Measurements from ENCODE around the gene OGN.

OGN gene

GRCh38 chr9:92408747-92409478 is 4.5 kb upstream of the OGN start:
- intact Hi-C loops (cut with DNase I): no loop called here
- no peak for DNase-seq

DNA sequence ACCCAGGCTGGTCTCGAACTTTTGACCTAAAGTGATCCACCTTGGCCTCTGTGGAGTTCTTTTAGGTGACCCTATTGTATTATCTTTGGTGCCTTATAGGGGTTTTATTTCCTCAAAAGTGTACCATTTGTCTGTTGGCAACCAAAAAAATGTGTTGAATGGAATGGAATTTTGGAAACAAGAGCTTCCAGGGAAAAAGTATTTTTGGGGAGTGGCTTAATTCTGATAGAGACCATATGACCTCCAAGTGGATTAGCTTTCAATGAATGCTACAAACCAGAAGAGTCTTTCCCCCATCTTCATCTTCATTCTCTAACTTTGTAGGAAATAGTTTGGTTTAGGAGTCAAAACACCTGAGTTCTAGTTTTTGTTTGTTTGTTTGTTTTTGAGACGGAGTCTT is 3.4 kb upstream of the OGN start:
- DNase-seq: no peak
- intact Hi-C loops (cut with DNase I): no loop called here

DNA sequence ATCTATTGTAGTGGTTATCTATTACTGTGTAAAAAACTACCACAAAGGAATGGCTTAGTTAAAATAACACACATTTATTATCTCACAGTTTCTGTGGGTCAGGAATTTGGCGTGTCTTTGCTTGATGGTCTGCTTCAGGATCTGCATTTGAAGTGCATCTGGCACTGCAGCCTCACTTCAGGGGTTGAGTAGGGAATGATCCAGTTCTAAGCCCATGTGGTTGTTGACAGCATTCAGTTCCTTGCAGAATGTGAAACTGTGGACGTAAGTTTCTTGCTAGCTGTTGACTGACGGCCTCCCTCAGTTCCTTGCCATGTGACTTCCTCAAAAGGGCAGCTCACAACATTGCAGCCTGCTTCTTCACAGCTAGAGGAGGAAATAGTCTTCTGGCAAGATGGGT is 2.1 kb upstream of the OGN start:
- peak in 30 of 42 donors; percentile 6 to 59 (median 24) for DNase-seq
- intact Hi-C loops (cut with DNase I): no loop called here

DNA sequence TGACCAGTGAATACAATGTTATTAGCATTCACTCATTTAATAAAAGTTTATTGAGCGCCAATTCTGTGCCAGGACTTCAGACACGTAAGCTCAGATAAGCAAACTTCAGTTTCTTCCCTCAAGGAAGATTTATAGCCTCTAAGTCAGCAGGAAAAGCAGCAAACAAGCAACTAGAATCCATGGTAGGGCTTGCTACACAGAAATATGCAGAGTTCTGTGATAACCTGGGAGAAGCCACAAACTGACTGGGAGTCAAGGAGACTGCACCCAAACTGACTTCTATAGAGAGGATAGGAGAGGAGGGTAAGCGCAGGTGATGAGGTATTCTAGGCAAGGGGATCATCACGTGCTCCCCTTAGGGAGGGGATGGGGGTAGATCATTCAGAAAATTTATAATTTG is 1.4 kb upstream of the OGN start:
- intact Hi-C loops (cut with DNase I): no loop called here
- no peak for DNase-seq

DNA sequence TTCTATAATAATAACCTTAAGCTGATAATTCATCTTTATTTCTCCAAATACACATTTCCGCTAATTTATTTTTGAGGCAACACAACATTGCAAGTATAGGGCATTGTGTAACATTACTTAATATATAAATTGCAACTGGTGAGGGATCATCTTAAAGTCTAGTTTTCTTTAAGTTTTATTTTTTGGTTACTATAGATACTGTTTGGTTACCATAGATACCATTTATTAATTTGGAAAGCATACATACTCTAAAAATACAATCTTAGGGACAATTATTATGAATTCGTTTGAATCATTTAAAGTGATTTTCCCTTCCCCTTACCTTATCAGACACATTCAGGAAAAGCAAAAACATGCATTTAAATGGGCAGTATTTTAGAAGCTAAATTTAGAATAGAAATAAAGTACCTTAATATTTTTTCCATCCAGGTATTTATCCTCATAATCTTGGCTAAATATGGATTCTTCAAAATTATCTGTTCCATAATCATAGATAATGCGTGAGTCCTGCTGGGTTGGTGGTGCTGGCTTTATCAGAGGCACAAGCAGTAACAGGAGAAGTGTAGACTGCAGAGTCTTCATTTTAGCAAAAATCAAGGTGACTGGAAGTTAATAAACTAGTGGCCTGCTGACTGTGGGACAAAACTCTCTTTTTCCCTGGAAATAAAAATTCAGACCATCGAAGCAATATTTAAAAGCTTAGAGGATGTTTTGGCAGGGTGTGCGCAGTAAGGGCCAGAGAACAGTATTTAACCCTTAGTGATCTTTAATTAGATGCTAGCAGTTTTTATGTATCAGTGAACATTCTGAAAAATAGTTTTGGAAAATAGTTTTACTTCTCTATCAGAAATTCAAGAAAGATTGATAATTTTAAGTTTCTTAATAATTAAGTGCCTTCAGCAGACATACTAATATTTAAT is 1.3 kb downstream of the OGN start:
- intact Hi-C loops (cut with DNase I): no loop called here
- no peak for DNase-seq

DNA sequence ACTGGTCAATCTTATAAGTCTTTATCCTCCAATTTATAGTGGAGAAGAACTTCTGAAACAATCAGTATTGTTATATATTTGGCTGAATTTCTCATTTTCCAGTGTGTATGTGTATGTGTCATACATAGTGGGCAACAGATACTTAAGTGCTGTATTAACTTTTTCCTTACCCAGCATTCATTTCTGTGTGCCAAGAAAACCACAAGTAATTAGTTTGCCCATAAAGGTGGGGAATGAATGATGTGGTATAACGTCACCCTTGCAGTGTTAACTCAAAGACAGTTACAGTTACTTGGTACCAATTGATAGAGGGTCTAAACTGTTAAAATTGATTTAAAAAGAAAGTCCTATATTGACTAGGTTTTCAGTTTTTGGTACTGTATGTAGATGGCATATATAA is 2.0 kb downstream of the OGN start:
- DNase-seq: no peak
- intact Hi-C loops (cut with DNase I): no loop called here

- intact Hi-C loops (cut with DNase I): no loop called here
- no peak for DNase-seq
These were observed 6.5 kb downstream of the OGN start for GRCh38 chr9:92397853-92398252.

GRCh38 chr9:92395617-92396016 is 8.8 kb downstream of the OGN start:
- DNase-seq: no peak
- intact Hi-C loops (cut with DNase I): no loop called here

- DNase-seq: no peak
- intact Hi-C loops (cut with DNase I): no loop called here
These were observed 10.7 kb downstream of the OGN start for GRCh38 chr9:92393686-92394085.

- intact Hi-C loops (cut with DNase I): no loop called here
- DNase-seq: no peak
These were observed 11.7 kb downstream of the OGN start for GRCh38 chr9:92392690-92393089.

DNA sequence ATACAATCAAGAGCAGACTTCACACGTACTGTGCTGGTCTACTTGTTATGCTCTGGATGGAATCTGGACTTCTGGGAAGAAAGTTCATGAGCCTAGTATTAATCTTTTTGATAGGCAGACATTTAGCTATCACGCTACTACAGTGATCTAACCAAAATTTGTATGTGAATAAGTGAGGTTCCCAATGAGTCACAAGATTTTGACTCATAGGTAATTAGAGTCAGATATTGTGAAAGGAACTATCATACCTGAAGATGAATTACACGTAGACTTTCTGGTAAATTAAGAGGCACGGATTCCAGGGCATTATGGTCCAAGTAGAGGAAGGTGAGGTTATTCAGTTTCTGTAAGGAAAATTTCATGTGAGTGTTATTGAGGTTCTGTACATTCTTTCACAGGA is 18.4 kb downstream of the OGN start:
- intact Hi-C loops (cut with DNase I): no loop called here

GRCh38 chr9:92385477-92385876 is 18.9 kb downstream of the OGN start:
- intact Hi-C loops (cut with DNase I): no loop called here
- no peak for DNase-seq

More for the DNA sequence above, 18.4 kb downstream of the OGN start:
- no peak for DNase-seq

- DNase-seq: no peak
- intact Hi-C loops (cut with DNase I): no loop called here
These were observed 19.4 kb downstream of the OGN start for GRCh38 chr9:92385001-92385400.

DNA sequence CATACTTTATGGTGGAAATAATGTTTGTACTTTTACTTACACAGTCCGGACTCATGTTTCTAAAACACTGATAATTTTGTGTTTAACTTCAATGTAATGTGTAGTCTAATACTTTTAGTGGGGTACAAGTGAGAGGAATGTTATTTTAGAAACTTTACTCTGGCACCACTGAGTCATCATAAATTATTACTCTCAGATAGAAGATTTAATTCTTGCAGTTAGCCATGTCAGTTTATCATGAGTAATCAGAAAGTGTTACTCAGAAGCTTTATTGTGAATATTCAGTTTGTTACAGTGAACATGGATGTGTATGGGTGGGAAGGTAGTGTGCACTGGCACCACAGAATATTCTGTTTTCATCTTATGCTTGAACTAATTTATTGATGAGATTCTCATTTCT is 20.0 kb downstream of the OGN start:
- no peak for DNase-seq
- intact Hi-C loops (cut with DNase I): no loop called here

GRCh38 chr9:92381775-92382174 is 22.6 kb downstream of the OGN start:
- intact Hi-C loops (cut with DNase I): no loop called here
- no peak for DNase-seq

DNA sequence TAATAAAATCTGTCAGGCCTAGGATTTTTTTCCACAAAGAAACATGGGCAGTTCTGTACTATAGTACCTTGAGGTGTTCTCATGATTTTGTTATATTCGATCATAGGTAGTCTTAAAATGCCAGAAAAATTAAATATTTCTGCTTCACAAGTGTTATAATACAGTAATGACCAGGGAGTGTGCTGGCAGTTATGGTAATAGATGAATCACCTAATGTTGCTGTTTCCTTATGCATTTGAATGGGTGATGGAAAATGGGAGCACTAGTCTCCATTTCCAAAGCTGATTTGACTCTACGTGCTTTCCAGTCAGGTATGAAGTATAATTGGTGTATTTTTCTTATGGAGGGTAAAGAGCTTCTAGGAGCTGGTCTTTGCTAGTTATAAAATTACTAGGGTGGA is 23.8 kb downstream of the OGN start:
- intact Hi-C loops (cut with DNase I): no loop called here
- no peak for DNase-seq

- intact Hi-C loops (cut with DNase I): no loop called here
- no peak for DNase-seq
These were observed 25.4 kb downstream of the OGN start for GRCh38 chr9:92378865-92379560.

DNA sequence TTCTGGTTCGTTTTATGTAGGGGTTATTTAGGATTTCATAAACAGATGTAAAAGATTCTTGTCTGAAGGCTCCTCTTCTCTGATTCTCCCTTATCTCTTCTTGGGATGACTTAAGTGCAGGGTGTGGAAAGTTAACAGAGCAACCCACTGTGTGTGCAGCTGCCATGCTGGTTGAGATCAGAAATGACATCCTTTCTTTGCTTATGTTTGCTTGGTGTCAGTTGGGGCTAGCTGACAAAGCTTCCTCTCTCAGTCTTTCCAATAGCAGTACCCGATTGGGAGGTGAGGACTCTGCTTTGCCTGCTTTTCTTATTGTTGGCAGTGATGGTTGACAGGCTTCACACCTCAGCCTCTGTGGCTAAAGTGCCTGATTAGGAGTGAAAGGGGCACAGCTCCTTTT is 26.5 kb downstream of the OGN start:
- no peak for DNase-seq
- intact Hi-C loops (cut with DNase I): no loop called here

GRCh38 chr9:92373167-92373566 is 31.2 kb downstream of the OGN start:
- intact Hi-C loops (cut with DNase I): no loop called here
- no peak for DNase-seq

GRCh38 chr9:92369075-92369474 is 35.3 kb downstream of the OGN start:
- DNase-seq: no peak
- intact Hi-C loops (cut with DNase I): no loop called here

Measured in head of caudate nucleus (tissue), 42 donors.